Dedifferentiated amniotic fluid mesenchymal stem cell (primary cell): ENCODE measurements around the gene INPP4B.

Experiments
- DNase-seq: peaks from one replicate; pipeline ENCODE4 v3.0.0-alpha.2; 2016; ENCODE audit errors: extremely low spot score

INPP4B gene

DNA sequence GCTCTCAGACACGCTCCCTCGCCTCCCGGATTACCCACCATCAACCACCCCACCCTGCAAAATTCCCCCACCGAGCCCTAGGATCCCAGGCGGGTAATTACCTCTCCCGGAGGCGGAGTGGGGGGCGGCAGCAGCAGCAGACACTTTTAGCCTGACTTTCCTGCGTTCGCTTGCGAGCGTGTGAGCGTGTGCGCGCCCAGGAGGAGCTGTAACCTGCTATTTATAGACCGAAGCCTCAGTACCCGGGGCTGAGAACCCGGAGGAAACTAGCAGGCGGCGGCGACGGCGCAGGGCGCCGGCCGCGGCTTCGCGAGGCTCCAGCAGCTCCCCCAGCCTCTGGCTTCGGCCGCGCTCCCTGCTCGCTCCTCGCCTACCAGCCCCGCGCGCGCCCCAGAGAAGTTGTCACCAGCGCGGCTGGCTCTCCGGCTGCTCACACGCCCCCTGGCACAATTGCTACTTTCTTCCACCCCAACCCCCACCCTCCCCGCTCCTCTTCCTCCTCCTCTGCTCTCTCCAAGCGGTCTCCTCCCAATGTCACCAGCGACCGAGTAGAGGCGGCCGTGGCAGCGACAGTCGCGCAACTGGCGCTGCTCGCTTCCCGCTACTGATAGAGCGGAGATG is at the start of gene INPP4B:
TSS of gene INPP4B (minus strand) at position 194 of the 621 bp plus-strand sequence.
- peak; percentile 65 for DNase-seq

DNA sequence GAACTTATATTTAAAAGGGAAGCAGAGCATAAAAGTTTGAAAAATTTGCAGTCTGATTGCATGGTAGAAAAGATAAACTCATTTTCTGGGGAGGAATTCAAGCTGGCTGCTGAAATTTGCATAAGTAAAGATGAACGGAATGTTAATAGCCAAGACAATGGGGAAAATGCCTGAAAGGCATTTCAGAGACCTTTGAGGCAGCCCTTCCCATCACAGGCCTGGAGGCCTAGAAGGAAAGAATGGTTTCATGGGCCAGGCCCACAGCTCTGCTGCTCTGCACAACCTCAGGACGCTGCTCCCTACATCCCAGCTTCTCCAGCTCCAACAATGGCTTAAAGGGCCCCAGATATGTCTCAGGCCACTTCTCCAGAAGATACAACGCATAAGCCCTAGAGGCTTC is 46.9 kb upstream of the INPP4B start:
- no peak for DNase-seq

DNA sequence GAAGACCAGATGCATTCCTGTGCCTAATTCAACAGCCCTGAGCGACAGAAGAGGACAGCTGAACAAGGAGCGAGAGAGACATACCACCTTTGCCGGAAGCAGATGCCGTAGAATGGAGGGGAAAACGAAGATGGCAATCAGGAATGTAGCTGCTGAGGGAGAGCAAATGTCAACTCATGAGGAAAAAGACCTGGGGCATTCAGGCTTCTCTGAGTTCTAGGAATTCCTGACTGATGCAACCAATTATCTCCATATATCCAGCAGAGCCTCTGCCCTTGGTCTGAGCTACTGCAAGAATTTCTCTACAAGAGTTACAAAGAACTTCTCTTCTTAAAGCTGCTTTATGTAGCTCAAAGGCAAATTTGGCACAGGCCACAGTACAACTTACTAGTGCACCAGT is 40.5 kb upstream of the INPP4B start:
- DNase-seq: peak; percentile 51

DNA sequence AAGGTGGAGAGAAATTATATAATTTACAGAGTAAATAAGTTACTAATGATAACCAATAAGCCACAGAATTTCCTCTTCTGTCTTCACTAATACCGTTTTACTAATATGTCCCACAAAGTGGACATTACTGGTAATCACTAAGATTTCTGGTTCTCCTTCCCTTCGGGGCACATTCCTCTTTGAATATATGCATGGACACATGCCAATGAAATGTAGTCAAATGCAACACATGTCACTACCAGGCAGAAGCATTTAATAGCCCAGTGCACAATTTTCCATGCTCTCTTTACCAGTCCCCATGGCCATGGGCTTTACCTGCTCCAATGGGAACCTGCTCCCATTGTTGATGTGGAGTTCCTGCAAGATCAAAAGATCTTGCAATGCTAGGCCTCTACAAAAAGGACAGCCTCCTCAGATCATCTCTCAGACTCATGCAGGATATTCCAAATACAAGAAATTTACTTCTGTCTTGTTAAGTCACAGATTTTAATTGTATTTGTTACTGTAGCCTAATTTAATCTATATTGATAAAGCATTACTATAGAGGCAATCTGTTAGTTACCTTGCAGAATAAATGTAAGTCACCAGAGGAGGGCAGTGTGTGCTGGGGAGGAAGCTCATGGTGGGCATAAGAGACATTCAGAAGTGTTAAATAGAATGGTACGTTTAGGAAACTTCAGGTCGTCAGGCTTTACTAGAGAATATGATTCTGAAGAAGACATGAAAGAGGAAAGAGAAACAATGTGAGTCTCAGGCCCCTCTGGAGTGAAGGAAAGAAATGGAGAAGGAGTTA is 37.1 kb upstream of the INPP4B start:
- DNase-seq: no peak

DNA sequence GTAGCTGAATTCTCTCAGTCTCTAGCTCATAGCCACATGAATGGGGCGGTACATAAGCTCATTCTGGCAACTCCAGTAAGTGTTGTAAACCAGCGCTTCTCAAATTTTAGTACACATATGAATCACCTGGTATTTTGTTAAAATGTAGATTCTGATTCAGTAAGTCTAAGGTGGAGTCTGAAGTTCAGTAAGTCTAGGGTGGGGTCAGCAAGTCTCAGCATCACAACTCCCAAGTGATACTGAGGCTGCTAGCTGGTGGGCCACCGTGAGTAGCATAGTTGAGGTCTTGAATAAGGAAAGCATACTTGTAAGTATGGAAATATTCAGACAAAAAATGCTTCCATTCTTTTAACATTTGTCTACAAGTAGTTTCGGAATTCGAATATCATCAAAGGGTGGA is 36.1 kb upstream of the INPP4B start:
- no peak for DNase-seq

DNA sequence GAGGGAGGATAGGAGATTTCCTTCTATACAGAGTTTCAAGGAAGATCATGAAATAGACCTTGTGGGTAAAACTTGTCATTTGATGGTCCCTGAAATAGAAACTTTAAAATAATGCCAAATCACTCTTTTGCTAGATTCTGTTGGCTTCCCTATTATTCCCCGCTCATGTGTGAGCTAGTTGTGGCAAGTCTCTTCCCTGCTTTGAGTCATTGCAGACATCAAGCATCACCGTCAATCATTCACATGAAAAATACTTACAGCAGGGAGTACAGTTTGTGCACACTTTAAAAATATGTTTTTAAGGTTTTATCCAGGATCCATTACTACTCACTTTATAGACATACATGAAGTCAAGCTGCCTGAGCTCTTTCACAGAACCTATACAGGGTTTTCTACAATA is 35.2 kb upstream of the INPP4B start:
- DNase-seq: no peak

DNA sequence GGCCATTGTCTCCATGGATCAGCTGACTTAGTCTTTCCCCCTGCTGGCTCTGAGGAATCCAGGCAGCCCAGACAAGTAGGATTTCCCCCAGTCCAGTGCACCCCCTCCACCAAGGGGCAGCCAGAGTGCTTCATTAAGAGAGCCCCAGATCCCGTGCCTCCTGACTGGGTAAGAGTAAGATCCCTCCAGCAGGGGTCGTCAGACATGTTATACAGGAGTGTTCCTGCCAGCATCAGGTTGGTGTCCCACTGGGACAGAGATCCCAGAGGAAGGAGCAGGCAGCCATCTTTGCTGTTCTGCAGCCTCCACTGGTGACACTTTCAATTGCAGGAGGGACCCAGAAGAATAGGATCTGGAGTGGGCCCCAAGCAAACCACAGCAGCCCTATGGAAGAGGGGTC is 29.0 kb upstream of the INPP4B start:
- no peak for DNase-seq

DNA sequence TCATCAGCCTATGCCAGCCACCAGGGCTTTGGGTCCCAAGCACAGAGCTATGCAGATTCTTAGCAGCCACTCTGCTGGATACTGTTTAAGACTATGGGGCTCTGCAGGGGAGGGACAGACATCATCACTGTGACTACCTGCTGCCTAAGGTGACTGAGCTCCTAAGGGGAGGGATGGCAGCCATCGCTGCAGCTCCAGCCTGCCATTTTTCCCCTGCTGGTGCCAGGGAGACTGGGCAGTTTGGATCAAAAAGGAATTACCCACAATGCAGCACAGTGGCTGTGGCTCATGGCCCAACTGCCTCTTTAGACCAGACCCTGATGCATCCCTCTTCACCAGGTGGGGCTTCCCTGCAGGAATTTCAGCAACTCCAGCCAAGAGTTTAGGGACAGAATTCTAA is 28.6 kb upstream of the INPP4B start:
- DNase-seq: no peak

DNA sequence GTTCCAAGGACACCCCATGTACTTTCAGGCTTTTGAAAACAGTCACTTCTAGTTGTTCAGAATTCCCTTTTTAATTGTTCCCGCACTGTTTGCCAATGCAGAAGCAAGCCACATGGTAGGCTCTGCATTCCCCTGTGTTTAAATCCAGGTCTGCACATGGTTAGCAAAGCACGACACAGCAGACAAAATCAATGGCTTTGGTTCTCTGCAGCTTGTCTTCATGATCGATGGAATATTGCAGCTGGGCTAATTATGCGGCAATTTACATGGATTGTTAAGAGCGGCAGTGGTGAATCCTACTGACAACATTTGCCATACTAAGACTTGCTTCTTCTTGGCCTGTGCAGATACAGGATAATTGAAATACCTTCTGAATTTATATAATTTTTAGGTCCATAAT is 20.6 kb upstream of the INPP4B start:
- no peak for DNase-seq

DNA sequence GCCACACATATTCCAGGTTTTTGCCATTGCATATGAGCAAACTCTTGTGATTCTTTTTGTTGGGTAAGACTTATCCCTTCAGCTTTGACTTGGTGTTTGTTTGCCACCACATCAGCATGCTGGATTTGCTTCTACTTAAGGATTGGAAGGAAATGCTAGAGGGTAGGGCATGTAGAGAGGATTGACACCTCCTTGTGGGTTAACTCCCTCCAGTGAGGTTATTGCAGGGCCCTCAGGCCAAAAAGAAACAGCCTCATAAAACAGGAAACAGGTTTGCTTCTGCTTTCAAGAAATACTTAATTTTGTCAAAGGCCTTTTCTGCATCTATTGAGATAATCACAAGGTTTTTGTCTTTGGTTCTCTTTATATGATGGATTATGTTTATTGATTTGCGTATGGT is 15.2 kb upstream of the INPP4B start:
- no peak for DNase-seq

DNA sequence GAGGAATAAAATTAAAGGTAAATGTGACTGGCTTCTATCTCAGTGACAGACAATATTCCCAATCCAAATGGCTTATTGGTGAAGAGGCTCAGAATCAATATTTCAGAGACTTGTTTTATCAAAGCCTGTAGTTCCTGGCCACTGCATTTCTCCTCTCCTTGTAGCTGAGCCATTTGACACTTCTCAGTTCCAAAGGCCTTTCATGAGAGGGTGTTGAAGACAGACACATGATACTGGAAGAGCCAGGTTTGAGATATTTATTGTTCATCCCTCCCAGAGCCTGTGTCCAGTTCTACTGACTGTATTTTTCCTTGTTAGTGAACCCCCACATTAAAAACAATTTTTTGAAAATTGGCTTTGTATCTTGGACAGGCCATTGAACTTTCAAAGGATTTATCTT is 12.9 kb upstream of the INPP4B start:
- no peak for DNase-seq

DNA sequence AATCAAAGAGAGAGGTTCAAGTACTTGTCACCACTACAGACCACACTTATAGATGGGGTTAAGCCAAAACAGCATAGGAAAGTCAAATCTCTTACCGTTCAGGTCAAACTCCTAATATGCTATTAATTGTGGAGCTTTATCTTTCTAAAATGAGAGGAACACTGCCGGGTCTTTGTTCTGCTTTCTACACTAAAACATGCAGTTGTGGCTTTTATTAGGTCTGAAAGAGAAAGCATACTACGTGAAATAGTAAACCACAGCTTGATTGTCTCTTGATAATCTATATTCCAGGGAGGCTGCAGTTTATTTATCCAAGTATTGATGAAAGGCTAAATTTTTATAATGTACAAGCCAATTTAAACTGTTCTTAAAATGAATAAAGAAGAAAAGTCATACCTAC is 12.3 kb upstream of the INPP4B start:
- DNase-seq: no peak

DNA sequence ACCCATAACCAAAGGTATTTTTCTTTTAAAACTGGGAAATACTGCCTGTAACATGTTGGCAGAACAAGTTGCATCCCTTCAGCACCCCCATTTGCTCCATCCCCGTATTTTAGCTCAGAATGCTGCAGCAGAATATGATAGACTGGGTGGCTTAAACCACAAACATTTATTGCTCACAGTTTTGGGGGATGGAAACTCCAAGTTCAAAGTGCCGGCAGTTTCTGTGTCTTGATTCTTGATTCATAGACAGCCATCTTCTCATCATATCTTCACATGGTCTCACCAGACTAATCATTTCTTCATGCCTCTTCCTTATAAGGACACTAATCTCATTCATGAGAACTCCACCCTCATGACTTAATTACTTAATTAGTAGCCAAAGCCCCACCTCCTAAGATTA is 10.5 kb upstream of the INPP4B start:
- DNase-seq: no peak

DNA sequence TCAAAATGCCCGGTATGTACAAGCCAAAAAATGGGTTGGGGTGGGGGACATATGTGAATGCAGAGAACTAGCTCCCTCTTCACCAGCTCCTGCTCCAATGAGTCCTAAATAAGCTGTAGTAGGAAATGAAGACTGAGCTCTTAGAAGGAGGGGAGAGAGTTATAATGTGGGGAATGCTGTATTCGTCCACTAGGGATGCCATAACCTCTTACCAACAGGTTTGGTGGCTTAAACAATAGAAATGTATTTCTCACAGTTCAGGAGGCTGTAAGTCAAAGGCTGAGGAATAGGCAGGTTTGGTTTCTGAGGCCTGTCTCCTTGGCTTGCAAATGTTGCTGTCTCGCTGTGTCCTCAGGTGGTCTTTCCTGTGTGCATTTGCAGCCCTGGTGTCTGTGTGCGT is 4.4 kb upstream of the INPP4B start:
- no peak for DNase-seq

DNA sequence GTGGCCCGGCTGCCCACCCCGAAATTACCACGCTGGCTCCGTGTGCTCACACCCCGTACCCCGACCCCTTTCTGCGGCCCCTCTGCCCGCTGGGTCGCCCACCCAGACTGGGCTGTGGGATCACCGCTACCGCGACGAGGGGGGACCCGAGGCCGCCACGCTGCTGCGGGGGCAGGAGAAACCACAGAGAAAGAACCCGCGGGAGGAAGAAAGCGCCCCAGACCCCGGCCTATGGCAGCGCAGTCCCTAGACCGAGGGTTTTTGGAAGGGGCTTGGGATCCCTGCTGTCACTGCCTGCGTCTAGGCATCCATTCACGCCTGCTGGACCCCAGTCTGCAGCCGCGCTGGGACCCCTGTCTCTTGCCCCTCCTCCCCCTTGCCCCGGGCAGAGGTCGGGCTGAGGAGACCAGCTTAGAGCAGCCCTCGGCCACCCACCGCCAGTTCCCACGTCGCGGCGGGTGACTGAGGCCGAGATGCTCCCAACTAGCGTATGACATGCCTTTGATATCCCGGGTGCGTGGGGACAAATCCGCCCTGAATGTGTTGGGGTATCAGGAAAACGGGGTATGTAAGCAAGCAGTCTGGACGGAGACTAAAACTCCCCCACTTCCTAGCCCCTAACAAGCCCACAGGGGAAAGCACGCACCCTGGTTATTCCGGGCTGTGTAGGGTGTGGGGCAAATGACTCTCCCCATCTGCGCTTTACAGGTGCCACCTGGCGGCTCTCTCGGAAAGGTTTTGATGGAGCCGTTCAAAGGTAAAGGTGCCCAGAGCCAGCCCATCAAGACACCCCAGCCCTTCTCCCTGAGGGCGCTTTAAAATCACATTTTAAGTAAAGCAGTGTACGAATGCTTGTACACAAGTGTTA is 862 bp upstream of the INPP4B start:
- no peak for DNase-seq

DNA sequence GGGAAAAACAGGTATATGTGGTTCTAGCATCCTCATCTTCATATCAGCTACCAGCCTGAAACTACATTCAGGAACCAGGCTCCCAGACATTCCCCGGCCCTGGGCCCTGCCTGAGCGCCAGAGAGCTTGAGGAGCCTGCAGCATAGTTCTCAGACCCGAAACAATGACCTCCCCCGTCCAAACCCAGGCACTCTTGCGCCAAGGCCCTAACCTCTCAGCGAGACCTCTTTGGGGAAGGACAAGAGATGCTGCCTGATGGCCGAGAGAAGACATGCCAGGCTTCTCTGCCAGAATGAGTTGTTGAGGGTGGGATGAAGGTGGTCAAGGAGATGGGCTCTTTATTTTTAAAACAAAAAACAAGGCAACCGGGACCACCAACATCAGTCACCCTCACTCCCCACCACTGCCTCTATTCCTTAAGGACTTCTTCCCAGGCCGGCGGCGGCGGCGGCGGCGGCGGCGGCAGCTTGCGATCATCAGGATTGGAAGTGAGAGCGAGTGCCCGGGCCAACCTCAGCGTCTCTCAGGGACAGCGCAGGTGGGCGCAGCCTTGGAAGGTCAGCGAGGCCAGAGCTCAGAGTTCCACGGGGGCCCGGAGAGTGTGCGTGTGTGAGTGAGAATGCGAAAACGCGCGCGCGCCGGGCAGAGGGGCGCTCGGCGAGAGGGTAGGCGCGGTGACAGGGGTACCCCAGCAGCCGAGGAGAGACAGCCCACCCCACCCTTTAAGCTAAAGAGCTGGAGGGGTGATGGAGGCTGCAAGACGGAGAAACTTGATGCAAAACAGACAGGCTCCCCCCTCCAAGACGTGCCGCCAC is 601 bp downstream of the INPP4B start:
- DNase-seq: no peak

DNA sequence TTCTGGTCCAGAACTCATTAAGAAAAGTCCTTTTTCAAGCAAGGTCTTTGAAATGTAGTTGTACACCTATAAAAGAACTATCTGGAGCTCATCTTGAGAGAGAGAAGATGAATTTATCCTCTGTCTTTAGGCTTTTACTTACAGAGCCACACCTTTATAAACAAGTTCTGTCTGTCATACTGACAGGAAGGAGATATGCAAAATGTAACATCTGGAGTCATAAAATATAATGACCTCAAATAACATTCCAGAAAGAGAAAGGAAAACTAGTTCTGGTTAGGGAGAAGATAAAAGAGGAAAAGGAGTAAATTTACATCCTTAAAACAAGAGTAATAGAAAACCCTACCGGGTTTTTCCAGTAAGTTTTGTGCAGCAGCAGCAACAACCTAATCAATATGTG is 1.3 kb downstream of the INPP4B start:
- DNase-seq: no peak

DNA sequence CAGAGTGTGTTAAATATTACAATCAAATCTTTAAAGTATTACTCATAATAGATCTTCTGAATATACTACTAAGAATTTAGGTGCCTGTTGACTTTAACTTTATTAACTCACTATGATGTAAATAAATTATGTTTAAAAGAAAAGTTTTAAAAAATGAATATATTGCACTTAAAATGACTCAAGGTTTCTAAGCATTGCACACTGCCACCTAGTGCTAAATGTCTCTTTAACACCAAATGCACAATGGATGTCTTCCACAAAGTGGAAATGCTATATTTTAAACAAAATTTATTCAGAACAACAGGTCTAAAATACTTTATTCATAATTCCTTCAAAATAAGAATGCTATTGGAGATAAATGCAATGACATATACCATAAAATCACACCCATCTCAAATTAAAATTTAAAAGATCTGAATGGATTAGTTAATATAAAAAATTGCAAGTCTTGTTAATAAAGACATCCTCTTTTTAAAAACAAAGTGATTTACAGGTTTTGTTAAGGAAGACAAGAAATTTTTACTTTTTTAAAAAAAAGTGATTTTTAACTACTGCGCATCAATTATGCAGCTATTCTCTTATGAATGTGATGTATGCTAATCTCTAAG is 5.5 kb downstream of the INPP4B start:
- DNase-seq: peak; percentile 74

DNA sequence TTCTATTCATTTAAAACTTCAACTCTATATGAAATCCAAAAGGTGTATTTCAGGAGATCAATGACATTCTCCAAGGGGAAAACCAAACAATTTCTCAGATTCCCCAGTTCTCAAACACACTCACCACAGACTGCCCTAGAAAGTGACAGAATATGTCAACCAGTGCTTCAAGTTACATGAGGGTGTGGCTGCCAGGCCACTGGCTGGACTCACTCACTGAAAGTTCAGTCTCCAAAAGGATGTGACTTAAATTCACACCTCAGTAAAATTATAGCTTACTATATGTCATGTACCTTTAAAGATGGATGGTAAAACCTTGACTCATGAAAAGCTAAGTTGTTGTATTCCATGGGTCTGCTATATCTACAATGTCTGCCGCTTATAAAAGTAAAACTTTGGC is 7.3 kb downstream of the INPP4B start:
- no peak for DNase-seq

DNA sequence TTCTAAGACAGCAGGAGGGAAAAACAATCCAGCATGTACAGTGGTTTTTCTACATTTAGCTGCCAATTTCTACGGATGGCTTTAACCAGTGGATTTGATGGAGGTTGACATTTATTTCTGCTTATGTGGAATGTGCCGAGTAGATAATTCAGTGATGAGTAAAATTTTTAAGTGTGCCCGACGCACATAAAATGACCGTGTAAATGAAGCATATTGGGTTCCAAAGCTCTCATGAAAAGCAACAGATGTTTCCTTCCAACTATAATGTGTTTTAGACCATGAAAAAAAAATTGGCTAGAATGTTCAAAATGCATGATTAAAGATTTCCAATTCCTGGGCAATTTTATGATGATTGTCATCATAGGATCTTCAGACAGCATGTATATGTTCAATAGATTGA is 14.1 kb downstream of the INPP4B start:
- no peak for DNase-seq

DNA sequence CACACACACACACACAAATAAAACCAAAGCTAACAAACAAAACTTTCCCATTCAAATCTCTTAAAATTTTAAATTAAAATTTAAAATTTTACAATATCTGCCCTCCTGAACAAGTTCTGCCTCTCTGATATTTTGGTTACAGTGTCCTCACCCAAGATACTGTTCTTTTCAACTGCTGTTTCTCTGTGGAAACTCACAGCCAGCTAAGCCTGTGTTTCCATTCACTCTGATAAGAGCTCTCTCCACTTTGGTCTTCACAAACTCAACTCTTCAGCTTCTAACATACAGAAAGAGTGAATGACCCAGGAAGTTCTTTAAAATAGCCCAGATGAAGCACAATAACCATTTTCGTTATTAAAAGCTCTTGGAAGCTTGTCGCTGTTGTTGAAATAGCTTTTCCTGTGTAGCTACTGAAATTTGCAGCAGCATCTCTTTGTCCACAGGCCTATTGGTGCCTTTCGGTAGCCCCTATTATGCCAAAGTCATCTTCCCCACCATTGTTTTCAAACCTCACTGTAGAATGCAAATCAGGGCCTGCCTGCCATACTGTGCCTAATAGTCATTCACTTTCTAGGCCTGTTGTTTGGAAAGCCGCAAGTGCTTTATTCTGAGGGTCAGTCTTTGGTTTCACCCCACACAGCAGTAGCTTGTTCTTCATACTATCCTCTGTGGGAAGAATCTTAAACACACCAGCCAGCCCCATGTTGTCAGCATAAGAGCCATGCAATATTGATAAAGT is 19.4 kb downstream of the INPP4B start:
- no peak for DNase-seq
